GM18867 (cell line): ENCODE results near the gene PDE9A.

Source experiments
- ATAC-seq: cut with Tn5 transposase; IDR thresholded peaks from one replicate; pipeline ENCODE4 v1.9.1; 2021; ENCODE audit warnings: mild to moderate bottlenecking, moderate library complexity; ENCODE audit not compliant: unreplicated experiment

PDE9A gene

GRCh38 chr21:42766739-42767560 lies 113.5 kb downstream of the PDE9A start:
- no peak for ATAC-seq

- ATAC-seq = no peak
Measured at GRCh38 chr21:42767561-42767835, 114.1 kb downstream of the PDE9A start.

DNA sequence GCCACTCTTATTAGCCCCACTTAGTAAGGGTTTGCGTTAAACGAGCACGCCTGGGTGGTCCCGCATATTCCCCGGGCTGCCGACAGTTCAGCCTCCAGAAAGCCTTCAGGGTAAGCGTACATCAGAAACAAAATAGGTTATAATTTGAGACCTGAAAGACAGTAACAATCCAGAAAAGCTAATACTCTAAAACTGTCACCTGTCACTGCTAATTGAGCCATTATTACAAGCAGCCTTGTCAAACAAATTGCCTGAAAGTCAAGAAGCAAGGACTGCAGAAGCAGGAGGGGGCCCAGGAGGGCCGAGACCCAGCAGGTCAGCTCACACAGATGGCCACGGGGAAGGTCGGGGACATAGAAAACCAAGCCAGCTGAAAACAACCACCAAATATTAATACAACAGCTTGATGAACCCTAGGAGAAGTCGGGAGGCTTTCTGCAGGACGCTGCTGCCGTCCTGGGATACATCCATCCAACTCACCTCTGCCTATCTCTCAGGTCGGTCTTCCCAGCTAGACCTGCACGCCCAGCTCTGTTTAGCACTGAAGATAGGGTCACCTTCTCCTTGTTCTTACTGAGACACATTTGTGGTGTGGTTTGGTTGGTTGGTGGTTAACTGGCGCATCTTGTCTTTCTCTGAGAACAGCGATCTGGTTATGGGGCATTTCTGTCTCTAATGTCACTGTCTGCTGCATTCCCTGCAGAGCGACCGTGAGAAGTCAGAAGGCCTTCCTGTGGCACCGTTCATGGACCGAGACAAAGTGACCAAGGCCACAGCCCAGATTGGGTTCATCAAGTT lies 115.1 kb downstream of the PDE9A start:
- ATAC-seq = no peak

- ATAC-seq = no peak
Measured at GRCh38 chr21:42769183-42769819, 115.9 kb downstream of the PDE9A start.

DNA sequence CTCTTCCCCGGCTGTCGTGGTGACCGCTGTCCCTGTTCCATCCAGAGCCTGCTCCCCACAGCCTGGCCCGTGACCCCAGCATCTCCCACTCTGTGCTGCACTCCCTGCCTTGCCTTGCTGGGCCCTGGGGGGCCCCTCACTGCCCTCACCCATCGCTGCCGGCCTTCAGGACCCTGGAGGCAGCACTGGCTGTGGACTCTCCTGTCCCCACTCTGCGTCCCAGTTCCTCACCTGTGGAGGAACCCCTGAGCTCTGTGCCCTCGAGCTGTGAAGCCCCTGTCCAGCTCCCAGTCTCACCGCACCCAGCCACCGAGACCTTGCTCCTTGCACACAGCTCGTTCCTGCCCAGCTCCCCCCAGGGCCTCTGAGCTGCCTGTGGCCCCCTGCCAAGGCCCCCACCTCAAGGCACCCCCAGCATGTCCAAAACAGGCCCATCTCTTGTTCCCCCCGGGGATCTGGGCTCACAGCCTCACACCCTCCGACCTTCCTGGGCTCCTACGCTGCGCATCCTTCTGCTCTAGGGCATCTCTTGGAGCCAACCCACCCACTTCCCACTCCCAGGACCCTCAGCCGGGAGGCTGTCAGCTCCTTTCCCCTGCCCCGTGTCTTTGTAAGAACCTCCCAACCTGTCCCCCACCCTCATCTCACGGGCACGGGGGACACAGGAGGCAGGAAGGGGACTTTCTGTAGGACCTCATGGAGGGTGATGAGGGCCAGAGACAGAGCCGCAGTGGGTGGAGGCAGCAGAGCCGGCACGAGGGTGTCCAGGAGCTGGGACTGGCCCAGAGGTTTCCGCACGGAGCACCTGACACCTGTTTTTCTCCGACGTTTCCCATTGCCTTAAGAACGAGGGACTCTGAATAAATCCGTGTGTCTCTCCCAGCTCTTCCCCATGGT lies 116.6 kb downstream of the PDE9A start:
- ATAC-seq = no peak

DNA sequence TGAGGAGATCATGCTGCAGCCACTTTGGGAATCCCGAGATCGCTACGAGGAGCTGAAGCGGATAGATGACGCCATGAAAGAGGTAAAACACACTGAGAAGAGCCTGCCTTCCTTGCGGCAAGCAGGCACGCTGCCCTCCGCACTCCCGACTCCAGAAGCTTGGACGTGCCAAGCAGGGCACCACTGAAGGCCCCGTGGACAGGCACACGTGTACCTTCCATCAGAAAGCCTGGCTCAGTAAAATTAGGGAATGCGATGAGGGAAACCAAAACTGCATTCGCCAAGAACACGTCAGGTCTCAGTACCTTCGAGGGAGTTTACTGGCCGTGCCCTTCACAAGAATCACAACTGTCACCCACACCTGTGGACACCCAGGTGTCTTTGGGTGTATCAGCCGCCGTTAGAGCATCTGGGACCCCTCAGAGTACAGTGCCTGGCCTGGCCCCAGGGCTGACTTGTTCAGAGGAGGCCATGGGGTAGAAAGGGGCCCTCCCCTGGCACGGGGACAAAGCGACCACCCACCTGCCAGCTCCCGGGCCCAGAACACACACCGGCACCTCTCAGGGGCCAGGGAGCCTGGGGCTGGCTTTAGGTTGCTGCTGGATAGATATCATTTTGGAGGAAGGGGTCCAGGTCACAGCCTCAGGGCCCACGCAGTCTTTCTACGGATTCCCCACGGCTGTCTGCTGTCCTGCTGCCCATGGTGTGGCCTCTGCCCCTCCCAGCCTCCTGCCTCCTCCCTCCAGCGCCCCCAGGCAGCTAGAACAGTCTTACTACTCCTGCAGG lies 117.5 kb downstream of the PDE9A start:
- ATAC-seq = no peak

DNA sequence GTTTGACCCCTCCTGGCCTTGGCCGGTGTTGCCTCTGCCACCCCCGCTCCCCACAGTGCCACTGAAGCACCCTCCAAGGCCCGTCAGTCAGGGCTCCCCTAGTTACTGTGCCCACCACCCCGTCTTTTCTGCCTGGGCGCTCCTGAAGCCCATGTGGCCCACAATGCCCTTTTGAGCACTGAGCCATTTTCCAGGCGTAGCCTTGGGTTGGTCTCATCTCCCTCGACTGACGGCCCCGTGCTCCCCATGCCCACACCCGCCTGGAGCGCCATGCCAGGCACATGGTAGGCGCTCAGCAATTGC lies 118.0 kb downstream of the PDE9A start:
- no peak for ATAC-seq

DNA sequence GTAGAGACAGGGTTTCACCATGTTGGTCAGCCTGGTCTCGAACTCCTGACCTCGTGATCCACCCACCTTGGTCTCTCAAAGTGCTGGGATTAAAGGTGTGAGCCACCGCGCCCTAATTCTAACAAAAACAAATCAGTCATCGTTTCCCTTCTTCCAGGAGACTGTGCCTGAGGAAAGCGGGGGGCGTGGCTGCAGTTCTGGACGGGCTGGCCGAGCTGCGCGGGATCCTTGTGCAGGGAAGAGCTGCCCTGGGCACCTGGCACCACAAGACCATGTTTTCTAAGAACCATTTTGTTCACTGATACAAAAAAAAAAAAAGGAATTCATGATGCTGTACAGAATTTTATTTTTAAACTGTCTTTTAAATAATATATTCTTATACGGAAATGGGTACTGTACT lies 121.7 kb downstream of the PDE9A start:
- no peak for ATAC-seq

- ATAC-seq = no peak
Measured at GRCh38 chr21:42775891-42776290, 122.5 kb downstream of the PDE9A start.

DNA sequence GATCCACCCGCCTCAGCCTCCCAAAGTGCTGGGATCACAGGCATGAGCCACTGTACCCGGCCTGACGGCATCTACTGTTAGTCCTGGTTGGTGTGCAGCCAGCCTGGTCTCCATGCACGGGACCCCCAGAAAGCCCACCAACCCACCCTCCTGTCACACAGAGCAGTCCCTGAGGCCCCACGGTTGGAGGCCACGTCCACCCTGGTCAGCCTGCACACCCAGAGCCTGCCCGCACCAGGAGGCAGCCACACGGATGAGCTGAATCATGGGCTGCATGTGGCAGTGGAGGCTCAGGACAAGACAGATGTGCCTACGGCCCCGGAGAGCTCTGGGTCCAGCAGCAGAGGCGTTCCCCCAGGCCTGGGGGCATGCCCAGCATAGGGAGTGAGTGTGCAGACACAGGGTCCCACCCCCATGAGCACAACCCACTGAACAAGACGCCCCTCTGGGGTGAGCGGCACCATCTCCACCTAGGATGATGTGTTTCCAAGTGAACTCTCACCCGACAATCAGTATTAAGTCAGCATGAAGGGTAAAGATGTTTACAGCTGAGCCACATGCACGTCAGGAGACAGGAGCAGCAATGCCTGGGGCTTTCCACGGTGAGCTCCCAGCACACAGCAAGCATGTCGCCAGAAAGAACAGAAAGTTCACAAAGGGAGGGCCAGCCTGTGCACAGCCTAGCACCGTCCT lies 123.8 kb downstream of the PDE9A start:
- no peak for ATAC-seq

GRCh38 chr21:42777757-42778344 lies 124.4 kb downstream of the PDE9A start:
- no peak for ATAC-seq

GRCh38 chr21:42779431-42779861 lies 126.0 kb downstream of the PDE9A start:
- ATAC-seq = no peak

GRCh38 chr21:42780617-42781016 lies 127.2 kb downstream of the PDE9A start:
- ATAC-seq = no peak

DNA sequence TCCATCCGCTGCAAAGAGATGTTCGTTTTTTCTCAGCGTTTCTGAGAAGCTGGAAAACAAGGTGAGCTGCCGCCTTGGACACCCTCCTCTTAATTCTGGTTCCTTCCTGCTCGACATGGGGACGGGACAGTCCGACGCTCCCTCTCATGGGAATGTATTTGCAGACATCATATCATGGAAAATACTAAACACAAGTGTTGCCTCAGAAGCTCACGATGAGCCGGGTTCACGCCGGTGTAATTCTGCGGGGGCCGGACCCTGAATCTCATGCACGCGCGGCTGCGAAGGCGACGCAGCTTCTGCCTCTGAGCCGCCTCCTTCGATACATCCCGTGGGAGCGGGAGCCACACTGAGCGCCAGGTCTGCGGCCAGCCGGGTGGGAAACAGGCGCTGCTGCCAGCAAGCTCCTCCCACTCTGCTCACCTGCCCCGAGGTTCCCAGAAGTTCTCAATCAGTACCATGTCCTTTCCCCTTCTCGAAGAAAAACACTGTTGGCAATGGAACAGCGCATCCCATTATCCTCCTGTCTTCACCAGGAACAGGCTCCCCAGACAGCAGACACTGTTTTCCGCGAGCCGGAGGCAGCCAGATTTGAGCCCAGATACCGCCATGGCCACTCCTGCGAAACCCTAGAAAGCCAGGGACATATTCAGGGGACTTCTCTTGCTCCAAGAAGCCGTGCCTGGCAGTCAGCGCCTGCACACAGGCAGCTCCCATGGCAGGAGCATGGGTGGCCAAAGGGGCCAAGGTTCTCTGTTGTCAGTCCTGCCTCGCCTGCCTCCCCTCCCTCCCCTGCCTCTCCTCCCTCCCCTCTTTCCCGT lies 127.9 kb downstream of the PDE9A start:
- no peak for ATAC-seq

DNA sequence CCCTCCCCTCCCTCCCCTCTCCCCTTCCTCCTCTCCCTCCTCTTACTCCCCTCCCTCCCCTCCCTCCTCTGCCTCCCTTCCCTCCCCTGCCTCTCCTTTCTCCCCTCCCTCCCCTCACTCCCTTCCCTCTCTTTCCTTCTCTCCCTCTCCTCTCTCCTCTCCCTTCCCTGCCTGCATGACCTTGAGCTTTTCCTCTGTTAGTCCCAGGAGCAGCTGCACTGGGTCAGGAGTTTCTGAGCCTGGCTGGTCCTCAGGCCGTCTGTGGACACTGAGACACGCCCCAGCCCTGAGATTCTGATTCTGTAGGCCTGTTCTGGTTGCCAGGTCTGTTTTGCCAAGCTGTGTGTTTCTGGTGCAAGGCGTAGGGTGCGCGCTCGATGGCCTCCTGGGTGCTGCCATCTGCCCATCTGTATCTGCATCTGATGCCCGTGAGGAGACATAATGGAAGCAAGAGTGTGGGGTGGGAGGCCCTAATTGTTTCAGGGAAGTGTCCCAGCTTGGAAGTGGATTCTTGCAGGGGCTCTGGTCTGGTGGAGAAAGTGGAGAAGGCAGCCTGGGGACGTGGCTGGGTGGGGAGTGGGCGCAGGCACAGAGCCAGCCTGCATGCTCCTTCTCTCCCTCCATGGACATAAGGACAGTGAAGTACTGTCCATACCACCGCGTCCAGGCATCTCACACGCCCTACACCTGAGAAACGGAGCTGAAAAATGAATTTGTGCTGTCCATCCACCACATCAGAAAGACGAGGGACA lies 128.7 kb downstream of the PDE9A start:
- ATAC-seq = no peak

GRCh38 chr21:42782723-42783242 lies 129.4 kb downstream of the PDE9A start:
- ATAC-seq = no peak

DNA sequence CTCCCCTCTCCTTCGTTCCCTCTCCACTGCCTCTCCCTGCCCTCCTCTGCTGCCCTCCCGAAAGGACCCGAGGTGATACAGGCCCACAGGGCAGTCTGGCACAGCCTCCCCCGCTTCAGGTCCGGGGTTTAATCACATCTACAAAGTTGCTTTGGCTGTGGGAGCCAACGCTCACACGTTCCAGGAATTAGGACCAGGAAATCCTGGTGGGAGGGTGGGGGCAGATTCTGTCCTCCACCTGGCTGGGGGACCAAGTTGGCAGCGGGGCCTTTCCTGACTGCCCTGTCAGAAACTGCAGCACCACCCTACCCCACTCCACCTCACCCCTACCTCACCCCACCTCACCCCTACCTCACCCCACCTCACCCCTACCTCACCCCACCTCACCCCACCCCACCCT lies 130.9 kb downstream of the PDE9A start:
- no peak for ATAC-seq
